ENCODE measurements around the gene TAF5L. TPM values are rescaled to one million over a fixed set of nuclear protein-coding genes. Genes with fewer than 3 reads are reported as not detected.

Gene TAF5L
- polyA plus RNA-seq, 4 donors, result 8.4 to 16.3 (median 10.5) TPM

DNA sequence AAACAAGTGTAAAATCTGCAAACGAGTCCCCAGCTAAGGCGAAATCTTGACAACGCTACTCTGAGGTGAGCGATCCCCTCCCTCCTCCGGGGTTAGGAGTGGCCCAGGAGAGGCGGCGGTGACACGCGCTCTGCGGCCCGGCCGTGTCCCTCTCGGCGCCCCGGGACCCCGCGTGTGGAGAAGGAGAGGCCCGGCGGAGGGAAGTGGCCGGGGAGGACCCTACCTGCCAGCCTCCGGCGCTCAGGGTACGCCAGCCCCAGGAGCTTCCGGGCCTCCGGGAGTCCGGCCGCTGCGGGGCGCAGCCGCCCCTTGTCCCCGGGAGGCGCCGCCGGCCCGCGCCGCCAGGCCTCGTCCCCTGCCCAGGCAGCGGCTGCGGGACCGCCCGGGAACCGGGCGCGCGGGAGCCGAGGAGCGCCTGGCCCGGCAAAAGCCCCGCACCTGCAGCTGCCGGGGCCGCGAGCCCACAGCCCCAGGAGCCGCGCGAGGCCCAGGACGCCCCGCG, 68.0 kb downstream of the TAF5L start:
- Histone ChIP-seq H3K27me3 (ENCODE audit: control insufficient read depth in 3 of 3, insufficient read depth in 3 of 3, low read length in 3 of 3) (no peaks in the 10 kb centered on the region), H3K4me3 (ENCODE audit: low read depth in 1 of 3, low read length in 3 of 3) (peak overlapping the region; percentile 84 to 94 (median 87)), H3K36me3 (ENCODE audit: control insufficient read depth in 3 of 3, insufficient read depth in 2 of 3, low read depth in 1 of 3, low read length in 3 of 3) (peaks cover 0 to 11% (median 0%) of the 10 kb centered on the region in 3 donors), H3K27ac (ENCODE audit: low read depth in 1 of 3, low read length in 2 of 3) (peak overlapping the region; percentile 85 to 96 (median 89)), H3K4me1 (ENCODE audit: control insufficient read depth in 3 of 3, insufficient read depth in 2 of 3, low read depth in 1 of 3, low read length in 2 of 3) (peaks cover 3 to 8% (median 4%) of the 10 kb centered on the region in 3 donors), H3K9me3 (ENCODE audit: control insufficient read depth in 2 of 2, insufficient read depth in 1 of 2, low read depth in 1 of 2, low read length in 1 of 2) (no peaks in the 10 kb centered on the region)
- peak; percentile 37 to 82 for DNase-seq
- no peak for FAIRE-seq
- 0% methylated on average over 35 to 59 of the region's 59 CpGs for WGBS, 3 donors

DNA sequence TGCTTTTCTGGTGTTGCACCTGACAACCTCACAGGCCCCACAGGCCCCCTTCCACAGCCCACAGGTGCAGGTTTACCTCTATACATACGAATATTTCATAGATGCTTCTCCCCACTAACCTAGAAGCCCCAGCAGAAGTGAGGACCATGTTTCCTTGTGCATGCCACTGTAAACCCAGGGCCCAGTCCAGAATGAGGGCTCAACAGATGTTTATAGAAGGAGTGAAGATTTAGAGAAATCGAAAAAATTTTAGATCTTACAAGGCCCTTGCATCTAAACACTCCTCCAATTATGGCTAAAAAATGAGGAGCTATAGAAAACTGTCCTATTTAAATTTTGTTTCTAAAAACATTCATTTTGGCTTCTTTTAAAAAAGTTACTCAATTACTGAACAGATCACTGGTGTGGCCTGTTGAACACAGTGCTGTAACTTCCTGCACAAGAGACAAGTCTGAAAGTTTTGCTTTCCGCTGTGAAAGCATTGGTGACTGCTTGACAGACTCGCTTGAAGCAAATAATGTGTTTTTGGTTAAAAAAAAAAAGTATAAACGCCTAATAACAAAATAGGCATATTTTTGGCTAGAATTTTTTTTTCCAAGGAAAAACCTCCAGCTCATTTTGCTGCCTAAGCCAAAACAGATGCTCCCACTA, 68.6 kb downstream of the TAF5L start:
- peaks cover 0 to 11% (median 0%) of the 10 kb centered on the region in 3 donors for H3K36me3 ChIP-seq (ENCODE audit: control insufficient read depth in 3 of 3, insufficient read depth in 2 of 3, low read depth in 1 of 3, low read length in 3 of 3)
- WGBS, 3 donors, result 14 to 22% (median 20%) methylated on average over 5 of the region's 5 CpGs
- H3K9me3 ChIP-seq (ENCODE audit: control insufficient read depth in 2 of 2, insufficient read depth in 1 of 2, low read depth in 1 of 2, low read length in 1 of 2), result no peaks in the 10 kb centered on the region
- peak overlapping the region in 2 of 3 donors; percentile 87 to 94 for H3K4me3 ChIP-seq (ENCODE audit: low read depth in 1 of 3, low read length in 3 of 3)
- peaks cover 3 to 8% (median 4%) of the 10 kb centered on the region in 3 donors for H3K4me1 ChIP-seq (ENCODE audit: control insufficient read depth in 3 of 3, insufficient read depth in 2 of 3, low read depth in 1 of 3, low read length in 2 of 3)
- H3K27me3 ChIP-seq (ENCODE audit: control insufficient read depth in 3 of 3, insufficient read depth in 3 of 3, low read length in 3 of 3), result no peaks in the 10 kb centered on the region
- peak overlapping the region; percentile 85 to 96 (median 89) for H3K27ac ChIP-seq (ENCODE audit: low read depth in 1 of 3, low read length in 2 of 3)
- FAIRE-seq, result no peak
- peak; percentile 32 to 43 for DNase-seq

DNA sequence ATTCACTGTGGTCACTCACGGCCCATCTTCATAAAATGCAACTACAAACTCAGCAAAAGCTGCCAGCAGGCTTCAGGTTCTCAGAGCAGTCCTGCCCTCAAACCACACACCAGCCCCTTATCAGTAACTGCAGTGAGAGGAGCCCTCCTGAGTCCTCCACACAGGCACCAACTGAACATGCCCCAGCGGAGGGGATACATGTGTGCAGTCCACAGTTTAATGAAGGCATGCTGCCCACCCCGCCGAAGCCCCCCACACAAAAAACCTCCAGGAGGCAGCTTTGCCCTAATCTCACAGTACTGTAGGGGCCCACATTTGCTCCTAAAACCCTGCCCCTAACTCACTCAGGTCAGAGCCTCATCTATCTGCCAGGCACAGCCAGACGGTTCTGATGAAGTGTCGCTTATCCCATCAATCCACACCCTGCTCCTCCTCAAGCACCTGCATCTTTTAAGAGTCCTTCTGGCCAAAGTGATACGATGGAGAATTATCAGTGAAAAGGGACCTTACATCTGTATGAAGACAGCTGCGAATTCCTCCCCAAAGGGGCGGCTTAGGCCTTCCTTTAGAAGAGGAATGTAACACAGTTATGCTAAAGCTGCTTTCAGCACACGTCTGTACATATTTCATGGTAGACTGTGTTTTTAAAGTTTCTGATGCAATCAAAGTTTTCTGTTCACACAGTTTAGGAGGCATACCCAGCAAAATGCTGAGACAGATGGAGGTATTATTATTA, 70.9 kb downstream of the TAF5L start:
- Histone ChIP-seq H3K27me3 (ENCODE audit: control insufficient read depth in 3 of 3, insufficient read depth in 3 of 3, low read length in 3 of 3) (no peaks in the 10 kb centered on the region), H3K27ac (ENCODE audit: low read depth in 1 of 3, low read length in 2 of 3) (no peak overlapping the region), H3K4me1 (ENCODE audit: control insufficient read depth in 3 of 3, insufficient read depth in 2 of 3, low read depth in 1 of 3, low read length in 2 of 3) (peaks cover 3 to 12% (median 4%) of the 10 kb centered on the region in 3 donors), H3K36me3 (ENCODE audit: control insufficient read depth in 3 of 3, insufficient read depth in 2 of 3, low read depth in 1 of 3, low read length in 3 of 3) (peaks cover 0 to 11% (median 0%) of the 10 kb centered on the region in 3 donors), H3K9me3 (ENCODE audit: control insufficient read depth in 2 of 2, insufficient read depth in 1 of 2, low read depth in 1 of 2, low read length in 1 of 2) (no peaks in the 10 kb centered on the region), H3K4me3 (ENCODE audit: low read depth in 1 of 3, low read length in 3 of 3) (no peak overlapping the region)
- 76 to 81% (median 80%) methylated on average over 10 of the region's 10 CpGs for WGBS, 3 donors
- FAIRE-seq, result no peak
- no peak for DNase-seq

- H3K36me3 ChIP-seq (ENCODE audit: control insufficient read depth in 3 of 3, insufficient read depth in 2 of 3, low read depth in 1 of 3, low read length in 3 of 3), result peaks cover 0 to 19% (median 0%) of the 10 kb centered on the region in 3 donors
- no peaks in the 10 kb centered on the region for H3K9me3 ChIP-seq (ENCODE audit: control insufficient read depth in 2 of 2, insufficient read depth in 1 of 2, low read depth in 1 of 2, low read length in 1 of 2)
- 50 to 81% (median 58%) methylated on average over 7 of the region's 7 CpGs for WGBS, 3 donors
- H3K27me3 ChIP-seq (ENCODE audit: control insufficient read depth in 3 of 3, insufficient read depth in 3 of 3, low read length in 3 of 3), result no peaks in the 10 kb centered on the region
- DNase-seq (peak in 1 of 2 donors; percentile 15), FAIRE-seq (no peak)
- no peak overlapping the region for H3K4me3 ChIP-seq (ENCODE audit: low read depth in 1 of 3, low read length in 3 of 3)
- H3K27ac ChIP-seq (ENCODE audit: low read depth in 1 of 3, low read length in 2 of 3), result no peak overlapping the region
- peaks cover 0 to 12% (median 4%) of the 10 kb centered on the region in 3 donors for H3K4me1 ChIP-seq (ENCODE audit: control insufficient read depth in 3 of 3, insufficient read depth in 2 of 3, low read depth in 1 of 3, low read length in 2 of 3)
Observed at GRCh38 chr1:229553621-229554130, 72.2 kb downstream of the TAF5L start.

GRCh38 chr1:229552732-229553131, 73.2 kb downstream of the TAF5L start:
- peaks cover 0 to 22% (median 3%) of the 10 kb centered on the region in 3 donors for H3K36me3 ChIP-seq (ENCODE audit: control insufficient read depth in 3 of 3, insufficient read depth in 2 of 3, low read depth in 1 of 3, low read length in 3 of 3)
- no peaks in the 10 kb centered on the region for H3K9me3 ChIP-seq (ENCODE audit: control insufficient read depth in 2 of 2, insufficient read depth in 1 of 2, low read depth in 1 of 2, low read length in 1 of 2)
- H3K4me3 ChIP-seq (ENCODE audit: low read depth in 1 of 3, low read length in 3 of 3), result no peak overlapping the region
- 79 to 82% (median 82%) methylated on average over 5 of the region's 5 CpGs for WGBS, 3 donors
- H3K4me1 ChIP-seq (ENCODE audit: control insufficient read depth in 3 of 3, insufficient read depth in 2 of 3, low read depth in 1 of 3, low read length in 2 of 3), result peaks cover 0 to 12% (median 4%) of the 10 kb centered on the region in 3 donors
- no peak overlapping the region for H3K27ac ChIP-seq (ENCODE audit: low read depth in 1 of 3, low read length in 2 of 3)
- DNase-seq (no peak), FAIRE-seq (no peak)
- no peaks in the 10 kb centered on the region for H3K27me3 ChIP-seq (ENCODE audit: control insufficient read depth in 3 of 3, insufficient read depth in 3 of 3, low read length in 3 of 3)

GRCh38 chr1:229550812-229551567, 74.9 kb downstream of the TAF5L start:
- no peak overlapping the region for H3K4me3 ChIP-seq (ENCODE audit: low read depth in 1 of 3, low read length in 3 of 3)
- H3K27ac ChIP-seq (ENCODE audit: low read depth in 1 of 3, low read length in 2 of 3), result no peak overlapping the region
- H3K4me1 ChIP-seq (ENCODE audit: control insufficient read depth in 3 of 3, insufficient read depth in 2 of 3, low read depth in 1 of 3, low read length in 2 of 3), result peaks cover 0 to 9% (median 2%) of the 10 kb centered on the region in 3 donors
- no peaks in the 10 kb centered on the region for H3K27me3 ChIP-seq (ENCODE audit: control insufficient read depth in 3 of 3, insufficient read depth in 3 of 3, low read length in 3 of 3)
- no peak for FAIRE-seq
- 55 to 68% (median 66%) methylated on average over 3 of the region's 3 CpGs for WGBS, 3 donors
- no peak for DNase-seq
- peaks cover 2 to 35% (median 11%) of the 10 kb centered on the region in 3 donors for H3K36me3 ChIP-seq (ENCODE audit: control insufficient read depth in 3 of 3, insufficient read depth in 2 of 3, low read depth in 1 of 3, low read length in 3 of 3)
- no peaks in the 10 kb centered on the region for H3K9me3 ChIP-seq (ENCODE audit: control insufficient read depth in 2 of 2, insufficient read depth in 1 of 2, low read depth in 1 of 2, low read length in 1 of 2)

DNA sequence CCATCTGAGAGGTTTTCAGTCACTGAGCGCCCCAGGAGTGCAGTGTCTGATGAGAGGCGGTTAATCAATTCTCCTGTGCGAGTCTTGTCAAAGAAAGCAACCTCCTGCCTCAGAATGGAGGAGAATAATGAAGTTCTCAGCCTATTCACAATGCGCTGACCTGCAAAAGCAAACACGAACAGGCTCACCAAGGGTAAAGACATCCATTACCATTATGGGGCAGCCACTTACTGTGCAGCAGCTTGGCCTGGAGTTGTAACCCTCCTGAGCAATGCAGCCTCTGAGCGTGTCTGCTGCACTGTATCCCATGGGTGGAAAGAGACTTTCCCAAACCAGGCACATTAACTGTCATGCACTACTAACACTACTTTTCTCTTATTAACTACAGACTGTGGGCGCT, 78.4 kb downstream of the TAF5L start:
- H3K27ac ChIP-seq (ENCODE audit: low read depth in 1 of 3, low read length in 2 of 3), result no peak overlapping the region
- peaks cover 0 to 5% (median 0%) of the 10 kb centered on the region in 3 donors for H3K4me1 ChIP-seq (ENCODE audit: control insufficient read depth in 3 of 3, insufficient read depth in 2 of 3, low read depth in 1 of 3, low read length in 2 of 3)
- no peak for FAIRE-seq
- peaks cover 0 to 4% of the 10 kb centered on the region in 2 donors for H3K9me3 ChIP-seq (ENCODE audit: control insufficient read depth in 2 of 2, insufficient read depth in 1 of 2, low read depth in 1 of 2, low read length in 1 of 2)
- peaks cover 10 to 37% (median 14%) of the 10 kb centered on the region in 3 donors for H3K36me3 ChIP-seq (ENCODE audit: control insufficient read depth in 3 of 3, insufficient read depth in 2 of 3, low read depth in 1 of 3, low read length in 3 of 3)
- no peak for DNase-seq
- no peak overlapping the region for H3K4me3 ChIP-seq (ENCODE audit: low read depth in 1 of 3, low read length in 3 of 3)
- WGBS, 3 donors, result 93 to 97% (median 95%) methylated on average over 7 of the region's 7 CpGs
- no peaks in the 10 kb centered on the region for H3K27me3 ChIP-seq (ENCODE audit: control insufficient read depth in 3 of 3, insufficient read depth in 3 of 3, low read length in 3 of 3)

- peaks cover 14 to 51% (median 15%) of the 10 kb centered on the region in 3 donors for H3K36me3 ChIP-seq (ENCODE audit: control insufficient read depth in 3 of 3, insufficient read depth in 2 of 3, low read depth in 1 of 3, low read length in 3 of 3)
- H3K27me3 ChIP-seq (ENCODE audit: control insufficient read depth in 3 of 3, insufficient read depth in 3 of 3, low read length in 3 of 3), result no peaks in the 10 kb centered on the region
- H3K4me3 ChIP-seq (ENCODE audit: low read depth in 1 of 3, low read length in 3 of 3), result no peak overlapping the region
- WGBS, 3 donors, result 92 to 100% (median 96%) methylated on average over 1 of the region's 1 CpG
- peaks cover 0 to 7% (median 0%) of the 10 kb centered on the region in 3 donors for H3K4me1 ChIP-seq (ENCODE audit: control insufficient read depth in 3 of 3, insufficient read depth in 2 of 3, low read depth in 1 of 3, low read length in 2 of 3)
- DNase-seq (no peak), FAIRE-seq (no peak)
- H3K27ac ChIP-seq (ENCODE audit: low read depth in 1 of 3, low read length in 2 of 3), result no peak overlapping the region
- H3K9me3 ChIP-seq (ENCODE audit: control insufficient read depth in 2 of 2, insufficient read depth in 1 of 2, low read depth in 1 of 2, low read length in 1 of 2), result peaks cover 0 to 4% of the 10 kb centered on the region in 2 donors
Observed at GRCh38 chr1:229544587-229544986, 81.3 kb downstream of the TAF5L start.

All from small intestine (tissue), 7 donors.